GM11168 (cell line): Measurements from ENCODE around the gene MANBA.

ENCODE experiments used
- in situ Hi-C: fragments of 300-500 bp; cut with MboI; formaldehyde crosslinking; loops from one replicate; pipeline ENCODE4 v1.12.0; 2022; ENCODE audit warnings: low sequenced_read_pairs; ENCODE audit not compliant: unreplicated experiment

MANBA gene

GRCh38 chr4:102685768-102686167 is 75.0 kb downstream of the MANBA start:
- in situ Hi-C loops: no loop called here

GRCh38 chr4:102684610-102685052 is 76.1 kb downstream of the MANBA start:
- in situ Hi-C loops: no loop called here

GRCh38 chr4:102683881-102684609 is 76.7 kb downstream of the MANBA start:
- in situ Hi-C loops: no loop called here

- in situ Hi-C loops: no loop called here
Observed at GRCh38 chr4:102678695-102679335, 82.0 kb downstream of the MANBA start.

- in situ Hi-C loops: no loop called here
Observed at GRCh38 chr4:102678107-102678506, 82.7 kb downstream of the MANBA start.

- in situ Hi-C loops: no loop called here
Observed at GRCh38 chr4:102675141-102675540, 85.6 kb downstream of the MANBA start.

GRCh38 chr4:102667001-102667400 is 93.8 kb downstream of the MANBA start:
- in situ Hi-C loops: no loop called here

- in situ Hi-C loops: no loop called here
Observed at GRCh38 chr4:102665527-102665926, 95.2 kb downstream of the MANBA start.

GRCh38 chr4:102663073-102663472 is 97.7 kb downstream of the MANBA start:
- in situ Hi-C loops: no loop called here

- in situ Hi-C loops: no loop called here
Observed at GRCh38 chr4:102657206-102657605, 103.6 kb downstream of the MANBA start.

GRCh38 chr4:102647117-102647516 is 113.7 kb downstream of the MANBA start:
- in situ Hi-C loops: no loop called here

- in situ Hi-C loops: no loop called here
Observed at GRCh38 chr4:102642631-102643298, 118.0 kb downstream of the MANBA start.

GRCh38 chr4:102641793-102642192 is 119.0 kb downstream of the MANBA start:
- in situ Hi-C loops: no loop called here

GRCh38 chr4:102640669-102641068 is 120.1 kb downstream of the MANBA start:
- in situ Hi-C loops: no loop called here

- in situ Hi-C loops: no loop called here
Observed at GRCh38 chr4:102639598-102639997, 121.2 kb downstream of the MANBA start.

GRCh38 chr4:102638621-102639020 is 122.1 kb downstream of the MANBA start:
- in situ Hi-C loops: no loop called here

- in situ Hi-C loops: no loop called here
Observed at GRCh38 chr4:102637391-102637790, 123.4 kb downstream of the MANBA start.

- in situ Hi-C loops: no loop called here
Observed at GRCh38 chr4:102633100-102633499, 127.7 kb downstream of the MANBA start.

- in situ Hi-C loops: no loop called here
Observed at GRCh38 chr4:102632241-102633065, 128.3 kb downstream of the MANBA start.

- in situ Hi-C loops: no loop called here
Observed at GRCh38 chr4:102631616-102632015, 129.2 kb downstream of the MANBA start.
